C1 segment of cervical spinal cord (tissue), 14 donors: ENCODE data around the gene UNC119B.
A peak's percentile ranks its signal among the peaks of the same experiment; 100 is the strongest.

Experiments
- DNase-seq, 14 donors: peaks; one replicate each; lab custom pipeline; 2025; lab: John Stamatoyannopoulos, UW

Gene UNC119B

DNA sequence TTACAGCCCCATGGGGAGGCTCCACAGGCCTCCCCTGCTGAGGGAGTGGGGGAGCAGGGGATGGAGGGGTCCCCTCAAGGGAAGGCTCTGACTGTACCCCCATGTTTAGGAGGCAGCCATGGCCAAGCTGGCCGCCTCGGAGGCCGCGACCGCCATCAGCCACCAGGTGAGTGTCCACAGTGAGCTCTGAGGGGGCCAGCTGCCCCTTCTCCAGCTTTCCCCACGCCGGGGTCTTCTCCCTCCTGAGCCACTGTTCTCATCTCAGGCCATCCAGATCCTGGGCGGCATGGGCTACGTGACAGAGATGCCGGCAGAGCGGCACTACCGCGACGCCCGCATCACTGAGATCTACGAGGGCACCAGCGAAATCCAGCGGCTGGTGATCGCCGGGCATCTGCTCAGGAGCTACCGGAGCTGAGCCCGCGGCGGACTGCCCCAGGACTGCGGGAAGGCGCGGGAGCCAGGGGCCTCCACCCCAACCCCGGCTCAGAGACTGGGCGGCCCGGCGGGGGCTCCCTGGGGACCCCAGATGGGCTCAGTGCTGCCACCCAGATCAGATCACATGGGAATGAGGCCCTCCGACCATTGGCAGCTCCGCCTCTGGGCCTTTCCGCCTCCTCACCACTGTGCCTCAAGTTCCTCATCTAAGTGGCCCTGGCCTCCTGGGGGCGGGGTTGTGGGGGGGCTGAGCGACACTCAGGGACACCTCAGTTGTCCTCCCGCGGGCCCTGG lies 28.9 kb downstream of the UNC119B start:
- no peak for DNase-seq

DNA sequence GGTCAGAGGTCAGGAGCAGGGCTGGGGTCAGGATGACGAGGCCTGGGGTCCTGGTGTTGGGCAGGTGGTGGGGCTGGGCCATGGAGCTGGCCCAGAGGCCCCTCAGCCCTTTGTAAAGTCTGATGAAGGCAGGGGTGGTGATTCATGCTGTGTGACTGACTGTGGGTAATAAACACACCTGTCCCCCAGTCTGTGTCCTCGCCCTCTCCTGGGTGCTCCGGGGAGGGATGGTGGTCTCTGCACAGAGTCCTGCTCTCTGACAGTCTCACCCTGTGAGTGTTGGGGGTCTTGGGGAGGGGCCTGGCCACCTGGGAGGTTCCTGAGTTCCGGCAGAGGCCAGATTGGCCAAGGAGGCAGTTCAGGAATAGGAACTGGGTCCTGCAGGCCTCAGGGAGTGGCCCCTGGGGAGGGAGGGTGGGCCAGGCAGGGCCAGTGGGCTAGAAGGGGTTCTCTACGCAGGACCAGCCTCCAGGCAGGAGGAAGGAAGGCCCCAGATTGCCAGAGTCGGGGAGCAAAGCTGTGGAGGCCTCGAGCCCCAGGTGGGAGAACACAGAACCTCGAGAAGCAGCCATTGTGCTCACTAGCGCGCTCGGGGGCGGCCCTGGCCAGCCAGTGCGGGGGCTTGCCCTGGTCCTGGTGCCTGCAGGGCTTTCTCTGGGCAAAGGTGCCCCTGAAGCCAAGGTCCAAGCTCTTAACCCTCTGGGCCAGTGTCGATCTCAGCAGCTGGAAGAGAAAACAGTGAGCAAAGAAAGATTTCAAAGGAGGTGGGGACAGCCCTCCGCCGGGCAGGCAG lies 29.8 kb downstream of the UNC119B start:
- DNase-seq: no peak

DNA sequence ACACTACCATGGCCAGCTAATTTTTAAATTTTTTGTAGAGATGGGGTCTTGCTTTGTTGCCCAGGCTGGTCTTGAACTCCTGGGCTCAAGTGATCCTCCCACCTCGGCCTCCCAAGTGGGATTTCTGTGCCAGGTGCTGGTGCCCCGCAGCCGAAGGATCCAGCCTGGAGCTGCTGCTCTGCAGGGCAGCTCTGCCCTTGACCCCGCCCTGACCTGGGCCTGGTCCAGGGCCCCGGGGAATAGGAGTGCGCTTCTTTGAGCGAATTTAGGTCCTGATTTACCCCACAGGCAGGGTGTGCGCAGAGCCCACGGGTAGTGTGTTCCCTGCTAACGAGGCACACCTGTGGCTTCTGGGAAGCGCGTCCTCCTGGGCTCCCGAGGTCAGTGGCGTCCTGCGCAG lies 30.6 kb downstream of the UNC119B start:
- no peak for DNase-seq

DNA sequence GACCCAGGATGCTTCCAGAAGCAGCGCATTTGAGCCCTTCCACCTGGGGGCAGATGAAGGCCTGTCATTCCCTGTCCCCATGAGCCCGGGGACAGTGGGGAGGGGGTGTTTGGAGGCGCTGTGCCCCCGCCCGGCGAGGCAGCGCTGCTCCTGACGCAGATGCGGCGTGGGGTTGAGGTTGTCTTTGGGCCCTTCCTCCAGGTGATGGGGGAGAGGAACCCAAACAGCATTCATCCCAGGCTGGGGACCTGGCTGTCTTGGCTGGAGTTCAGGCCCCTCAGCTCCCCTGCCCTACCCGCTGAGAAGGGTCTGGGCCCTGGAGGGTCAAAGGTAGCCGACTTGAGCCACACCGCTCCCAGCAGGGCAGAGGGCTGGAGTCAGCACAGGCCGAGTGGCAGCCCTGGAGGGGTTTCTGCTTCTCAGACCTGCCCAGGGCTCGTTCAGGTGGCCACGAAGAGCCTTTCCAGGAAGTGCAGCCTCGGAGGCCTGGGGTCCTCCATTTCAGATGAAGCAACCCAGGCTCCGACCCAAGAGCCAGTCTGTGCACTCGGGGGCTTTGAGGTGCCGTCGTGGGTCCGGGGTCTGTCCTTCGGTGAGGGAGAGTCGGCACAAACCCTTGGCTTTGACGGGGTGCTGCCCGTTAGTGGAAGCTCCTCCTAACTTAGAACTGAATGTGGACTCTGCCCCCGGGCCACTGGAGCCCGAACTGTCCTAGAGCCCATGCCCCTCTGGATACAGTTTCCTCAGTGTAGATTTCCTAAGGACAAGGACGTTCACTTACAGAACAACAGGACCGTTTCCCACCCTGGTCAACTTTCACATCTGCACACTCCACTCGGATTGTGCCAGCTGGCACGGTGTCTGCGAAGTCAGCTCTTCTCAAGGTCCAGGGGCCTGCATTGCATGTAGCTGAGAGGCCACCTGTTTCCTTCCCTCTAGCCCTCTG lies 31.5 kb downstream of the UNC119B start:
- no peak for DNase-seq

DNA sequence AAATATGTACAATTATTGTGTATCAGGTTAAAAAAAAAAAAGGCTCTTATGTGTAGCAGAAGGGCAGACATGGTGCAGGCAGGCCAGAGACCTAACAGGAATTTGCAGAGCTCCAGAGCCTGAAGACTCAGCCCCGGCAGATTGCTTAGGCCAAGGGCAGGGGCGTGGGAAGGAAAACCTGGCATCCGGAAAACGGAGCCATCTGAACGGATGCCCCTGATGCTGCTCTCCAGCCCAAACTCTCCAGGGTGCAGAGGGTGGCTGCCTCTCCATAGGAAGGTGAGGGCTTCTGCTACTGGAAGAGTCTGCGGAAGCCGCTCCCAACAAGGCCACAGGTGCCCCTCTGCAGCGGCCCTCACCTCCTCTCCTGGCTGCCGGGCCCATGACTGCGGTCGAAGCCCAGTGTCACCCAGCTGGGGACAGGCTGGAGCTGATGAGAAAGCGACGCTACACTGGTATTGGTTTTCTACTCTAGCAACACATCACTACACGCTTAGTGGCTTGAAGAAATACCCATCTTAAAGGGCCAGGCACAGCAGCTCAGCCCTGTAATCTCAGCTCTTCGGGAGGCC lies 34.8 kb downstream of the UNC119B start:
- no peak for DNase-seq

DNA sequence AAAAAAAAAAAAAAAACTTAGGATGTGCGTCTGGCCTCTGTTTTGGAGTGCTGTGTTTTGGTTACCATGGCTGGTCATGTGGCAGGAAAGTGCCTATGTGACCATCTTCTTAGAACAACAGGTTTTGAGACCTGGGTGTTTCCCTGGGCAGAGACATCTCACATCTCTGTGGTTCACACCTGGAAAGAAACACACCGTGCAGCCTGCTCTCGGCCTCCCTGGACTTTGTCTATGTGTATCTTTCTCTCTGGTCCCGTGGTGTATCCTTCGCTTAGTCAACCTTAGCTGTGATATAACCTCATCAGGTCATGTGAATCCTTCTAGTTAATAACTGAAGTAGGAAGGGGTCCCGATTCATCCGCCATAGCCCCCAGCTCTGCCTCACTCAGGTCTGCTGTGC lies 38.0 kb downstream of the UNC119B start:
- no peak for DNase-seq

DNA sequence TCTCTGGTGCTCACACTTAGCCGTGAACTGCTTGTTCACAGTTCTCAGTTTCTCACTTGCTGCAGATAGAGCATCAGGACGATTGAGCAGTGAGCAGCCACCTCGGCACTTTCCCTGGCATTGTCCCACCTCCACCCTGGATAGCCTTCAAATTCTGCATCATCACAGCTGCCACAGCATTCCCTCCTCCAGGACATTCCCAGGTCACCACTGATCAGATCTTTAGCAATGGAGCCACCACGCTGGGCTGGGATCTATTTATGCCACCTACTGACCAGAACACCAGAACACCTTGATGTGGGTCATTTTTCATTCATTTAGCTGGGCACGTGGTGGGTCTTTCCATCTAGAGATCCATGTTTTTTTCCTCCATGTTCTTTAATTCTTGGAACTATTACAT lies 39.0 kb downstream of the UNC119B start:
- DNase-seq: no peak

DNA sequence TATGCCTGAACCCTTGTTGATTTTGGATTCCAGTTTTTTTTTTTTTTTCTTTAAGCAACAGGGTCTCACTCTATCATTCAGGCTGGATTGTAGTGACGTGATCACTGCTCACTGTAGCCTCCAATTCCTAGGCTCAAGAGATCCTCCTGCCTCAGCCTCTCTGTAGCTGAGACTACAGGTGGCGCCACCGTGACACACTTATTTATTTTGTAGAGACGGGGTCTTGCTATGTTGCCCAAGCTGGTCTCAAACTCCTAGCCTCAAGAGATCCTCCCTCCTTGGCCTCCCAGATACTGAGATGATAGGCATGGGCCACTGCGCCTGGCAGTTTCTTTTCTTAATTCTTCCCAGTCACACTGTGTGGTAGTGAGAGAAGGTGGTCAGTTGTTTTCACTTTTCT lies 40.5 kb downstream of the UNC119B start:
- no peak for DNase-seq

DNA sequence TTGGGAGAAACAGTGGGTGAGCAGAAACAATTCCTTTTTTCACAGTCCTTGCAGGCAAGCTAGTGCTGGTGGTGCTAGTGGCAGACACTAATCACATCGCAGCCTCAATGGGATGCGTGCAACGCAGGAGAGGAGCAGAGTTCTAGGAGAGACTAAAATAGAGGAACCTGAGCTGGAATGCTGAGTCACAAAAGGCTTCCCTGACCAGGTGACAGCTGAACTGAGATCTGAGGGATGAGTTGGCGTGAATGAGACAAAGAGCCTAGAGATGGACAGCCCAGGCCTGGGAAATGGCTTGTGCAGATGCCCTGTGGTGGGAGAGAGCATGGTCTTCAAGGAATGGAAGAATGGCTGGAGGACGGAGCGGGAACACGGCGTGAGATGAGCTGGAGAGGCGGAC lies 41.1 kb downstream of the UNC119B start:
- DNase-seq: no peak

DNA sequence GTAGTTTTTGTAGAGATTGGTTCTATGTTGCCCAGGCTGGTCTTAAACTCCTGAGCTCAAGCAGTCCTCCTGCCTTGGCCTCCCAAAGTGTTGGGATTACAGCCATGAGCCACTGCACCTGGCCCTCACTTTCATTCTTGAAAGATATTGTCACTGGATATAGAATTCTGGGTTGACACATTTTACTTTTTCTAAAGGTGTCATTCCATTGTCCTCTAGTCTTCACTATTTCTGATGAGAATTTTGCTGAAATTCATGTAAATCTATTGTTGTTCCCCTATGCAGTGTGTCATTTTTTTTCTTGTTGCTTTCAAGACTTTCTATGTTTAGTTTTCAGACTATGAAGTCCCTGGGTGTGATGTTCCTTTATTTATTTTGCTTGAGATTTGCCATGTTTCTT lies 44.5 kb downstream of the UNC119B start:
- no peak for DNase-seq

DNA sequence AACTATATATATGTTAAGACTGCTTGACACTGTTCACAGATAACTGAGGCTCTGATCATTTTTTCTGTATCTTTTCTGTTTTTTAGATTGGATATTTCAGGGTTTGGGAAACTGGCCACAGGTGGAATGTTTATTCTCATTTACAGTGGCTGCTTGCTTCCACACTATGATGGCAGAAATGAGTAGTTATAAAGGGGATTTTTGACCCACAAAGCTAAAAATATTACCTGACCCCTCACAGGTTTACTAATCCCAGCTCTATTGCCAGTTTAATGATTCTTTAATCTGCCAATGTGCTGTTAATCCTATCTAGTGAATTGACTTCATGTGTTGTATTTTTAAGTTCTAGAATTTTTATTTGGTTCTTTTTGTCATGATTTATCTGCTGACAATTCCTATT lies 45.0 kb downstream of the UNC119B start:
- no peak for DNase-seq

DNA sequence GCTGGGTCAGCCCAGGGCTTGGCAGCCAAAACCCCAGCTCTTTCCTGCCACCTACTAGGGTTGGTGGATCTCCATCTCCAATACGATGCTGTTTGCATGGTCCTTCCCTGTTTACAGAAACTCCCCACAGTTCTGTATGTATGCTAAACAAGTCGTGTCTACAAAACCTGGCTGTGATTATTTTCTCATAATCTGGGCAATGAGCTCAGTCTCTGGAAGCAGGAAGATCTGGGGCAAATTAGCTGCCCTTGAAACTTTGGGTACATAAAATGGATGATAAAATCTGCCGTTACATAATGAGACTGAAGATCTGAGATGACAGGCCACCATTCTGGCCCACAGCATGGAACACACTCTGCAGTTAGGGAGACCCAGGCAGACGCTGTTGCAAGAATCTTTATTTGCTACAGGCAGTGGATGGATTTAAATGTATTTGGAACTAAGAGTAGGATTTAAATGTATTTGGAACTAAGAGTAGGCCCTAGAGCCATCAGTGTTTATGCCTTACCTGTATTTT lies 47.0 kb downstream of the UNC119B start:
- no peak for DNase-seq

DNA sequence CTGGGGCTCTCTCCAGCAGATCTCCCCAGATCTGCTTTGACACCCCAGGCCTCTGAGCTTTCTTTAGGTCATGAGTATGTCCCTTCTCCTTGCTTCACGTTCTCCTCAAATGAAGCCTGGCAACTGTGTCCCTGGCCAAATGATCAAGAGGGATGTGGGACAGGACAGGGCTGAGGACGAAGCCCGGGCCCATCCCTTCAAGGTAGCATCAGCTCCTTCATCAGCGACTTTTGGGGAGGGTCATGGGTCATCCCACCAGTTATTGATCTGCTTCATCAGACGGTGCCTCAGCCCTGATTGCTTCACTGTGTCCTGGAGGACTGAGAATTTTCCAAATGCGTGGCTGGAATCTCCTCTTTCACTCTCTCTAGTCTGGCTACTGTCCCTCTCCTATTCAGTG lies 47.7 kb downstream of the UNC119B start:
- DNase-seq: no peak

DNA sequence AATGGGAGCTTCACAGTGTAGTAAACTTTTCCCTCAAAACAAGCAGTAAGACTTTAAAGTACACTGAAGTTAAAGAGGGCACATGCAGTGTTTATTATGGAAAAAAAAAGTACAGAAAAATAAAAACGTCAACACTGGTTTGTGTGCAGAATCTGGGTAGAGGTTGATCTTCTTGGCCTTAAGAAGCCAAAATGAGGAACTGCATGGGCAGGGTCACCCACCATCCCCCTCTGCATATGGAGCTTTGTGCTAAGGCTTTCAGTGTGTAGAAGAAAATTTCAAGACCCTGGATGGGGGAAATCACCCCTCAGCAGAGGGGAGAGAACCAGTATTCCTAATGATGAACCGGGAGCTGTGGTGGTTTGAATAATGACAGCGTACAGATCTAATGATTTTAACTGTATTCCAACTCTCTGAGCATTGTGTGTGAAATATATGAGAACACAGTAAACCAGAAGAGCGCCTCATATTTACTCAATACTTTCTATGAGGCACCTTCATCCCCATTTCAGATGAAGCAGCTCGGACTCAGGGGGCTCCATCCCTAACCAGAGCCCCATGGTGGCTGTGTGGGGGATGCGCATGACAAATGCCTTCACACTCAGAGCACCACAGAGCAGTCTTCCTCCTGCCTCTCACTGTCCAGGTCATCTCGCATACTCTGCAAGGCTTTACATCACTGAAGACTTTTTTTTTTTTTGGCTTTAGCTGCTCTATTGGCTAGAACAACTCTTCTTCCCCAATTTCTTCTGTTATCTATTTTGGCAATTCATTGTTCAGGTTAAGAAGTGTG lies 48.7 kb downstream of the UNC119B start:
- peak in 1 of 14 donors; percentile 10 for DNase-seq

DNA sequence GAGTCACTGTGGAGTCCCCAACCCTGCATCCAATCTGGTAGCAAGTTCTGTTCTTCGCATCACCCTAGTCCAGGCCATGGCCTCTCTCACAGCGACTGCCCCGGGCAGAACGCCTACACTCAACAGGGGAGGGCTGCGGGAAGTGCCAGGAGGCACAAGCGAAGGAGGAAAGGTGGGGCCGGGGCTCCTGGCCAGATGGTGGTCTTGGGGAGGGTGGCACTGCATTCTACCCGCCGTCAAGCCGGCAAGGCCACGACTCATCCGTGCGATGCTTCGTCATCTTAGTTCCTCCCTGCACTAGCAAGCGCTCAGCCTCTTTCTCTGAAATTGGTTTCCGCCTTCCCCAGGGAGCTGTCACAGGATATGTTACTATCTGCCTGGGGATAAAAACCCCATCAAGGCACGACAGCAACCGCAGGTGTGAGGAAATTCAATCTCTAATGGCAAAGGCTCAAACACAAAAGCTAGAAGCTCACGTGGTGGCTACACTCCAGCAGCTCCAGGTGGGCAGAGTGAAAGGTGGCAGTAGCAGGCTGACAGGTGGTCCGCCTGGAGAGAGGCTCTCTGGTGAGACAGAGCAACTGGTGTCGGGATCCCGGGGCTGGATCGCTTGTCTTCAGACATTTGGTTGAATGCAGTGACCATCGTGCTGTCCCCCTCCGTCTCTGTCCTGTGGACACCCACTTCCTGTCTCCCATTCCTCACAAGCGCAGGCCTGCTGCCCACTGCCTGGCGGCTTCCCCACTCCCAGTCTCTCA lies 49.5 kb downstream of the UNC119B start:
- peak in 1 of 14 donors; percentile 18 for DNase-seq

DNA sequence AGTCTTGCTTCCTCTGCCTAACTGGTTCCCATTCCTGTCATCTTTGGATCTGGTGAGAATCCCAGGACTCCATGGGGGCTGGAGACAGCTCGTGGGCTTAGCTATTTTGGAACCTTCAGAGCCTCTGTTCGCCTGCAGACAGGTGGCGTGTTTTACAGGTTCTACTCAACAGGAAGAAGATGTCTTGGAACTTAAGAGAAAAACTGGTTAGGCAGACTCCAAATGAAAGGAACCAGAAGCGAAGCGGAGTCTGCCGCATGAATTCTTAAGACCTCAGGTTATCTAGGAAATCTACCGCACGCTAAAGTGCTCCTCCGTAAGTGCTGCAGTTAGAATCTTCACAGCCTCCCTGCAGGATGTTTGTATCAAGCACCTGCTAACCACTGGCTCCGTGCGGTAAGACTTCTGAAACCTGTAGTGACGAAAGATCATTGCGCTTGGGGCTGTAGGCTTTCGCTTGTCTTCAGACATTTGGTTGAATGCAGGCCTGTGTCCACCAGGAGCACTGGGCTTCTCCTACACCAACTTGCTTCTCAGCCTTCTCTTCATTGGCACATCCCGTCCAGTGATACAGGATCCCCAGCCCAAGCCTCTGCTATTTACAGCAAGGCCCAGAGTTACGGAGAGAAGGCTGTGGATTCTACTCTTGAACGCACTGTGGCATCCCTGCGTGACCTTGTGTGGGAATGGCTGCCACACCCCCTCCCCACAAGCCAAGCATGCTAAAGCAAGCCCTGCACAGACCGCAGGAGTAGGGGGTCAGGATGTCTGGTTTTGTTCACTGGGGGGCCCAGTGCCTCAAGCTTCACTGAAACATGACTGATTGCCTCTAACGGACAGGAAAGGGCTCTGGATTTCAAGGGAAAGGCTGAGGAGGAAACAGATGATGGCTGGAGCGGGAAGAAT lies 50.3 kb downstream of the UNC119B start:
- no peak for DNase-seq

DNA sequence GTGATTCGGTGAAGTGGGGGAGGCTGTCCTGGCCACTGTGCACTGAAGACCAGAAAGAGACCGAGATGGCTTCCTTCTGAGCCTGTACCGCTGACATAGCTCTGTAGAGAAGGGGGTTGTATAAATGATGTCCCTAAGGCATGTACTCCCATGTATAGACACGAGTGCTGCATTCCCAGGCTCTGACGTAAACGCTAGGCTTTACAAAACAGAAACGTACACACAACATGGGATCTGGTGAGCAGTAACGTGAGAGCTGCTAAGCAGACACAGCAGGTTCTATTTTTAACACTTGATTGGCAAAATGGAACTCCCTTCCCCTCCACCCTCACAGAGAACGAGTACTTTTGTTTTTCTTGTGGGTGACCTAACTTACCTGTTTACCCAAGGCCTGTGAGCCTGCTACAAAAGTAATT lies 51.3 kb downstream of the UNC119B start:
- DNase-seq: no peak

DNA sequence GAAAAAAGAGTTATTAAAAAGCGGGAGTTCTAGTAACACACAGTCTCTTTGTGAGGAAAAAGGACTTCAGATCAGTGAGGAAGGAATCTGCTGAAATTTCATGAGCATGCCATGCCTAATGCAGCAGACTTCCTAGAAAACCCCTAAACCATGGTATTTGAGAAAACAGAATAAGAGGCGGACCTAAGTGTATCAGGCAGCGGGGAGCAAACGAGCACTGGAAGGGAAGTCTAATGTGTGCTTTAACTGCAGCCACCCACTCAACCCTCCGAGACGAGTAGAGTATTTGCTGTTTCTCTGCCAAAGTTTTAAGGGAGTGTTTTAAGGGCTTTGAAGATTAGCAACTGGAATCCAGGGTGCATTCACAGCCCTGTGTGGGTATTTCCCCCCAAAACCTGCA lies 51.8 kb downstream of the UNC119B start:
- DNase-seq: no peak

DNA sequence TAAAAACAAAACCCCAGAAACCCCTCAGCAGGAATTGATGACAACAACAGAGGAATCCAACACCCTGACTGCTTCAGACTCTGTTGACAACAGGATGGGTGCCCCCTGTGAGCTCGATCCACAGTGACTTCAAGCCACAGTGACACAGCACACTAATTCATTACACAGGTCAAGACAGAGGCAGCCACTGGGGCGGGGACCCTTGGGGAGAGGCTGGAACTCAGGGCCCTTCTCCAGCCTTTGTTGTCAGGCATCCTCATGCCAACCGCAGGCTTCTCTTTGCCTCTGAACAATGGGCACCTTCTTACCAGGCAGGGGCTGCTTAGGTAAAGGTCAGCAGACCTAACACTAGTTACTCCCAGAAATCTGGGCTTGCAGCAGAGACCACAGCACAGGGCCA lies 53.0 kb downstream of the UNC119B start:
- no peak for DNase-seq
